ENCODE data around the gene CELF2. TPM values are rescaled to one million over a fixed set of nuclear protein-coding genes. Genes with fewer than 3 reads are reported as not detected.

Gene CELF2
- total RNA-seq, 3 donors from 2014 or later (not counting 1 experiment from before 2014, with no cell fraction given), result 282 to 298 (median 295) TPM

GRCh38 chr10:11064832-11065231 is 47.2 kb downstream of the CELF2 start:
- Histone ChIP-seq H3K27ac (ENCODE audit: low read length) (no peak overlapping the region), H3K27me3 (ENCODE audit: control insufficient read depth, insufficient read depth, low read length) (no peaks in the 10 kb centered on the region), H3K4me1 (ENCODE audit: control insufficient read depth, insufficient read depth, low read length) (no peaks in the 10 kb centered on the region), H3K4me3 (ENCODE audit: low read length) (no peak overlapping the region), H3K9me3 (ENCODE audit: control insufficient read depth, insufficient read depth, low read length) (no peaks in the 10 kb centered on the region), H3K36me3 (ENCODE audit: control insufficient read depth, insufficient read depth, low read length) (no peaks in the 10 kb centered on the region)
- ATAC-seq, result no peak
- no peak overlapping the region for H3K4me3 Mint-ChIP-seq
- intact Hi-C loops (cut with micrococcal nuclease), result no loop called here
- H3K9me3 Mint-ChIP-seq, result no peaks in the 10 kb centered on the region
- peaks cover 15 to 16% of the 10 kb centered on the region in 2 donors for H3K27me3 Mint-ChIP-seq (ENCODE audit: low read depth in 2 of 2)
- DNase-seq, result no peak
- no peak overlapping the region for H3K27ac Mint-ChIP-seq
- no peaks in the 10 kb centered on the region for H3K4me1 Mint-ChIP-seq
- WGBS (ENCODE audit: insufficient coverage), result 83% methylated on average over 4 of the region's 4 CpGs
- H3K36me3 Mint-ChIP-seq, result no peaks in the 10 kb centered on the region
- TF ChIP-seq CTCF (IDR thresholded peaks at IDR 0.05), result no peak

GRCh38 chr10:11065567-11065966 is 47.9 kb downstream of the CELF2 start:
- Histone ChIP-seq H3K4me1 (ENCODE audit: control insufficient read depth, insufficient read depth, low read length) (no peaks in the 10 kb centered on the region), H3K9me3 (ENCODE audit: control insufficient read depth, insufficient read depth, low read length) (no peaks in the 10 kb centered on the region), H3K27me3 (ENCODE audit: control insufficient read depth, insufficient read depth, low read length) (no peaks in the 10 kb centered on the region), H3K27ac (ENCODE audit: low read length) (no peak overlapping the region), H3K36me3 (ENCODE audit: control insufficient read depth, insufficient read depth, low read length) (no peaks in the 10 kb centered on the region), H3K4me3 (ENCODE audit: low read length) (no peak overlapping the region)
- no peak for DNase-seq
- WGBS (ENCODE audit: insufficient coverage), result 87% methylated on average over 4 of the region's 4 CpGs
- intact Hi-C loops (cut with micrococcal nuclease), result no loop called here
- no peak for ATAC-seq
- TF ChIP-seq CTCF (IDR thresholded peaks at IDR 0.05), result no peak
- peaks cover 22% of the 10 kb centered on the region in 2 donors for H3K27me3 Mint-ChIP-seq (ENCODE audit: low read depth in 2 of 2)
- no peak overlapping the region for H3K4me3 Mint-ChIP-seq
- no peaks in the 10 kb centered on the region for H3K4me1 Mint-ChIP-seq
- no peak overlapping the region for H3K27ac Mint-ChIP-seq
- H3K36me3 Mint-ChIP-seq, result no peaks in the 10 kb centered on the region
- no peaks in the 10 kb centered on the region for H3K9me3 Mint-ChIP-seq

GRCh38 chr10:11066520-11066919 is 48.8 kb downstream of the CELF2 start:
- H3K9me3 ChIP-seq (ENCODE audit: control insufficient read depth, insufficient read depth, low read length), result no peaks in the 10 kb centered on the region
- Mint-ChIP-seq H3K27ac (no peak overlapping the region), H3K4me1 (no peaks in the 10 kb centered on the region), H3K9me3 (no peaks in the 10 kb centered on the region), H3K4me3 (no peak overlapping the region), H3K36me3 (no peaks in the 10 kb centered on the region), H3K27me3 (ENCODE audit: low read depth in 2 of 2) (peaks cover 20 to 23% of the 10 kb centered on the region in 2 donors)
- ATAC-seq, result no peak
- no peaks in the 10 kb centered on the region for H3K36me3 ChIP-seq (ENCODE audit: control insufficient read depth, insufficient read depth, low read length)
- intact Hi-C loops (cut with micrococcal nuclease), result no loop called here
- H3K27ac ChIP-seq (ENCODE audit: low read length), result no peak overlapping the region
- WGBS (ENCODE audit: insufficient coverage), result 90% methylated on average over 2 of the region's 4 CpGs
- TF ChIP-seq CTCF (IDR thresholded peaks at IDR 0.05), result no peak
- no peaks in the 10 kb centered on the region for H3K27me3 ChIP-seq (ENCODE audit: control insufficient read depth, insufficient read depth, low read length)
- no peak for DNase-seq
- no peaks in the 10 kb centered on the region for H3K4me1 ChIP-seq (ENCODE audit: control insufficient read depth, insufficient read depth, low read length)
- no peak overlapping the region for H3K4me3 ChIP-seq (ENCODE audit: low read length)

- no peaks in the 10 kb centered on the region for H3K4me1 Mint-ChIP-seq
- H3K27me3 ChIP-seq (ENCODE audit: control insufficient read depth, insufficient read depth, low read length), result no peaks in the 10 kb centered on the region
- H3K27me3 Mint-ChIP-seq (ENCODE audit: low read depth in 2 of 2), result peaks cover 14 to 17% of the 10 kb centered on the region in 2 donors
- intact Hi-C loops (cut with micrococcal nuclease), result no loop called here
- H3K4me1 ChIP-seq (ENCODE audit: control insufficient read depth, insufficient read depth, low read length), result no peaks in the 10 kb centered on the region
- no peak for TF ChIP-seq CTCF (IDR thresholded peaks at IDR 0.05)
- 85% methylated on average over 4 of the region's 4 CpGs for WGBS (ENCODE audit: insufficient coverage)
- H3K36me3 ChIP-seq (ENCODE audit: control insufficient read depth, insufficient read depth, low read length), result no peaks in the 10 kb centered on the region
- no peak overlapping the region for H3K27ac ChIP-seq (ENCODE audit: low read length)
- DNase-seq (no peak), ATAC-seq (no peak)
- H3K4me3 Mint-ChIP-seq, result no peak overlapping the region
- no peaks in the 10 kb centered on the region for H3K36me3 Mint-ChIP-seq
- no peaks in the 10 kb centered on the region for H3K9me3 Mint-ChIP-seq
- H3K27ac Mint-ChIP-seq, result no peak overlapping the region
- no peaks in the 10 kb centered on the region for H3K9me3 ChIP-seq (ENCODE audit: control insufficient read depth, insufficient read depth, low read length)
- H3K4me3 ChIP-seq (ENCODE audit: low read length), result no peak overlapping the region
Measured at GRCh38 chr10:11068861-11069633, 51.4 kb downstream of the CELF2 start.
